PC-3 (cell line): ENCODE measurements around the gene TTC6. TPM values are rescaled to one million over a fixed set of nuclear protein-coding genes. Genes with fewer than 3 reads are reported as not detected.

Source experiments
- ATAC-seq: fragments of 200-7000 bp; cut with Tn5 transposase; 2 replicates; pipeline ENCODE4 v1.9.1; 2020; ENCODE audit warnings: mild to moderate bottlenecking, moderate library complexity
- BruUV-seq: library from RNA; stranded (reverse); fragments of 400-500 nt; replicated peaks from 2 replicates; lab custom pipeline; 2021; lab: Mats Ljungman, UMichigan
- CTCF ChIA-PET: fragments of 300-600 bp; sonication (Branson Sonifier 250); formaldehyde crosslinking; loops from one replicate; lab custom pipeline; 2022; ENCODE audit warnings: antibody characterized with exemption; lab: Charles Lee
- POLR2A ChIA-PET: fragments of 300-600 bp; sonication (Branson Sonifier 250); formaldehyde crosslinking; loops from one replicate; lab custom pipeline; 2022; ENCODE audit warnings: antibody characterized with exemption; ENCODE audit not compliant: unreplicated experiment; lab: Charles Lee
- DNase-seq: peaks from one replicate; pipeline ENCODE4 v3.0.0-alpha.2; 2015
- H2AFZ ChIP-seq: fragments of 300-600 bp; sonication (generic); 2 replicates; pipeline ENCODE4 v1.6.0; 2016; ENCODE audit warnings: antibody characterized with exemption, low read length
- H3F3A ChIP-seq: fragments of 300-600 bp; sonication (generic); one replicate; pipeline ENCODE4 v1.6.0; 2017; ENCODE audit warnings: antibody characterized with exemption, low read length, control low read depth, mild to moderate bottlenecking; ENCODE audit not compliant: unreplicated experiment
- H3K27ac ChIP-seq: fragments of 300-600 bp; sonication (generic); 2 replicates; pipeline ENCODE4 v1.5.1; 2016; ENCODE audit warnings: mild to moderate bottlenecking, low read length
- H3K27me3 ChIP-seq: fragments of 300-600 bp; sonication (generic); 2 replicates; pipeline ENCODE4 v1.6.1; 2016; ENCODE audit warnings: low read length, mixed read lengths
- H3K36me3 ChIP-seq: fragments of 300-600 bp; sonication (generic); 2 replicates; pipeline ENCODE4 v1.6.1; 2016; ENCODE audit warnings: low read depth, mixed run types, low read length, mixed read lengths
- H3K4me1 ChIP-seq: fragments of 300-600 bp; sonication (generic); 2 replicates; pipeline ENCODE4 v1.5.1; 2016; ENCODE audit warnings: low read length; ENCODE audit not compliant: insufficient read depth
- H3K4me2 ChIP-seq: fragments of 300-600 bp; sonication (generic); 2 replicates; pipeline ENCODE4 v1.6.0; 2016; ENCODE audit warnings: low read length
- H3K4me3 ChIP-seq: fragments of 300-600 bp; sonication (generic); 2 replicates; pipeline ENCODE4 v1.5.1; 2016; ENCODE audit warnings: mild to moderate bottlenecking, low read length, mixed read lengths
- H3K79me2 ChIP-seq: fragments of 300-600 bp; sonication (generic); 2 replicates; pipeline ENCODE4 v1.6.1; 2017; ENCODE audit warnings: low read length, mixed read lengths
- H3K9ac ChIP-seq: fragments of 300-600 bp; sonication (generic); 2 replicates; pipeline ENCODE4 v1.6.0; 2016; ENCODE audit warnings: mild to moderate bottlenecking, low read length
- H3K9me2 ChIP-seq: fragments of 300-600 bp; sonication (generic); replicated peaks from 2 replicates; pipeline ENCODE4 v1.6.1; 2016; ENCODE audit warnings: mixed run types, low read length, mixed read lengths
- H3K9me3 ChIP-seq: fragments of 300-600 bp; sonication (generic); 2 replicates; pipeline ENCODE4 v1.6.1; 2016; ENCODE audit warnings: low read length, mixed read lengths
- H4K20me1 ChIP-seq: fragments of 300-600 bp; sonication (generic); 2 replicates; pipeline ENCODE4 v1.6.1; 2016; ENCODE audit warnings: low read length, mixed read lengths
- CTCF ChIP-seq: fragments of 300-600 bp; sonication (generic); conservative IDR thresholded peaks from 2 replicates; pipeline ENCODE4 v1.5.1; 2017; ENCODE audit warnings: antibody characterized with exemption, low read depth, mild to moderate bottlenecking, low read length
- EZH2 ChIP-seq: fragments of 300-600 bp; sonication (generic); IDR thresholded peaks from one replicate; pipeline ENCODE4 v1.6.1; 2017; ENCODE audit warnings: antibody characterized with exemption, mild to moderate bottlenecking, low read length; ENCODE audit not compliant: unreplicated experiment
- EZH2phosphoT487 ChIP-seq: fragments of 300-600 bp; sonication (generic); IDR thresholded peaks from 2 replicates; pipeline ENCODE4 v1.6.1; 2018; ENCODE audit warnings: mild to moderate bottlenecking, antibody characterized with exemption, low read length, borderline replicate concordance
- intact Hi-C: fragments of 100-400 bp; cut with micrococcal nuclease; formaldehyde crosslinking; loops from 2 replicates; pipeline ENCODE4 v1.9.0; 2023
- total RNA-seq: library from RNA; depleted of rRNA; stranded (reverse); fragments of >200 nt; gene quantifications from 2 replicates; pipeline ENCODE4 v1.2.3, GENCODE V29; 2014

The TTC6 gene
- total RNA-seq, 1 experiment from 2014 or later: 13.4 TPM

GRCh38 chr14:37546621-37547447 lies 48.6 kb upstream of the TTC6 start:
- H3K9me3 ChIP-seq: no peaks in the 10 kb centered on the region
- ATAC-seq (peak; percentile 87), DNase-seq (peak; percentile 89)
- intact Hi-C loops: loop anchor here (1.0 to 5.0 kb wide), 6 partner anchors 20 to 295 kb away; no protein-coding TSS in a partner anchor
- POLR2A ChIA-PET: interaction anchor here (0.6 to 0.7 kb wide), 3 partner anchors 28 to 116 kb away, joined by 4 to 5 read pairs (median 4); no protein-coding TSS in a partner anchor
- CTCF ChIA-PET: interaction anchor here (1.6 kb wide), 1 partner anchor 39 kb away, joined by 3 read pairs; no protein-coding TSS in a partner anchor
- no peaks in the 10 kb centered on the region for H3F3A ChIP-seq
- H3K27me3 ChIP-seq: no peaks in the 10 kb centered on the region
- TSS peak; percentile 71 for BruUV-seq
- H4K20me1 ChIP-seq: no peaks in the 10 kb centered on the region
- H3K79me2 ChIP-seq: no peaks in the 10 kb centered on the region
- peak overlapping the region; percentile 88 for H3K4me2 ChIP-seq
- H3K4me3 ChIP-seq: peak overlapping the region; percentile 65
- no peaks in the 10 kb centered on the region for H3K36me3 ChIP-seq
- TF ChIP-seq EZH2phosphoT487: no peak
- TF ChIP-seq EZH2: no peak
- no peak for TF ChIP-seq CTCF
- H3K9me2 ChIP-seq: no peaks in the 10 kb centered on the region
- peak overlapping the region; percentile 69 for H2AFZ ChIP-seq
- H3K9ac ChIP-seq: peak overlapping the region; percentile 75
- H3K4me1 ChIP-seq: peaks cover 62% of the 10 kb centered on the region
- H3K27ac ChIP-seq: peak overlapping the region; percentile 97

GRCh38 chr14:37550511-37550910 lies 44.9 kb upstream of the TTC6 start:
- Histone ChIP-seq H3K27me3 (no peaks in the 10 kb centered on the region), H3K9me2 (no peaks in the 10 kb centered on the region), H3K4me3 (no peak overlapping the region)

More at GRCh38 chr14:37550511-37550910, 44.9 kb upstream of the TTC6 start:
- Histone ChIP-seq H3K36me3 (no peaks in the 10 kb centered on the region; the same call in 1 of the 2 replicates), H3F3A (no peaks in the 10 kb centered on the region), H2AFZ (0 out of 2 replicates have a peak overlapping the region, but pooled peaks have one; percentile 7), H3K9me3 (no peaks in the 10 kb centered on the region), H3K79me2 (no peaks in the 10 kb centered on the region), H3K4me1 (peaks cover 44% of the 10 kb centered on the region), H3K9ac (0 out of 2 replicates have a peak overlapping the region, but pooled peaks have one; percentile 23), H3K4me2 (peak overlapping the region; percentile 60), H4K20me1 (no peaks in the 10 kb centered on the region), H3K27ac (peak overlapping the region; percentile 3; the same call in 1 of the 2 replicates)
- no TSS peak for BruUV-seq
- TF ChIP-seq EZH2 (no peak), EZH2phosphoT487 (no peak), CTCF (no peak)
- intact Hi-C loops: loop anchor here (1.0 kb wide), 2 partner anchors 17 to 114 kb away; no protein-coding TSS in a partner anchor
- DNase-seq (peak; percentile 82), ATAC-seq (peak; percentile 37)
- ChIA-PET CTCF (interaction anchor here (0.6 kb wide), 1 partner anchor 306 kb away, joined by 3 read pairs; no protein-coding TSS in a partner anchor), POLR2A (interaction anchor here (1.1 kb wide), 1 partner anchor 38 kb away, joined by 4 read pairs; no protein-coding TSS in a partner anchor)
